Measurements from ENCODE around the gene LRRK2. TPM values are rescaled to one million over a fixed set of nuclear protein-coding genes. Genes with fewer than 3 reads are reported as not detected.

The LRRK2 gene
- polyA plus RNA-seq, 2 of the 4 experiments (the other 2 are of a cell fraction): 5.3 to 20.4 TPM

- no peak for TF ChIP-seq ZFP36 (IDR thresholded peaks at IDR 0.05; ENCODE audit: borderline replicate concordance, partially characterized antibody)
- no peak for TF ChIP-seq HEYL (CRISPR knock-in tag; IDR thresholded peaks at IDR 0.05)
- TF ChIP-seq GATA3 (IDR thresholded peaks at IDR 0.05; ENCODE audit: borderline replicate concordance): no peak
These were observed 37.9 kb downstream of the LRRK2 start (continued) for GRCh38 chr12:40262657-40263056.

- Histone ChIP-seq H3K4me2 (no peak overlapping the region), H3K4me1 (0 out of 3 replicates have a peak, but pooled peaks cover 7% of the 10 kb centered on the region), H3K9me3 (peaks cover 6% of the 10 kb centered on the region), H3K4me3 (no peak overlapping the region), H3K27ac (no peak overlapping the region)
- no peak for FAIRE-seq
- ChIA-PET CTCF (no interaction called here), POLR2A (no interaction called here)
- WGBS (ENCODE audit: missing lambda C conversion rate): 87% methylated on average over 4 of the region's 4 CpGs
- no peak for TF ChIP-seq ZNF302 (CRISPR knock-in tag; IDR thresholded peaks at IDR 0.05)
- TF ChIP-seq USF2 (IDR thresholded peaks at IDR 0.05): no peak
- no peak for TF ChIP-seq RCOR1 (IDR thresholded peaks at IDR 0.05; ENCODE audit: low read depth, low read length)
- TF ChIP-seq RARB (CRISPR knock-in tag; IDR thresholded peaks at IDR 0.05): no peak
- no peak for TF ChIP-seq JUNB (IDR thresholded peaks at IDR 0.05)
- TF ChIP-seq MYC (IDR thresholded peaks at IDR 0.05; ENCODE audit: borderline replicate concordance, low read length): no peak
- no peak for TF ChIP-seq ZFP36 (IDR thresholded peaks at IDR 0.05; ENCODE audit: borderline replicate concordance, partially characterized antibody)
- TF ChIP-seq KDM5A (IDR thresholded peaks at IDR 0.05): no peak
- no peak for TF ChIP-seq POLR2AphosphoS2 (conservative IDR thresholded peaks at IDR 0.05; ENCODE audit: low read length)
- no peak for TF ChIP-seq FOSB (CRISPR knock-in tag; IDR thresholded peaks at IDR 0.05)
- no peak for TF ChIP-seq NFE2L2 (conservative IDR thresholded peaks at IDR 0.05; ENCODE audit: low read length)
- DNase-seq (ENCODE audit: low read depth in 1 of 2, low spot score in 1 of 2): no peak
- ATAC-seq: no peak
These were observed 39.0 kb downstream of the LRRK2 start for GRCh38 chr12:40263616-40264409.

GRCh38 chr12:40271981-40272664 lies 47.3 kb downstream of the LRRK2 start:
- no peak overlapping the region for H3K4me2 ChIP-seq
- ChIA-PET POLR2A (no interaction called here), CTCF (interaction anchor here (1.1 to 1.5 kb wide), 2 partner anchors 41 to 164 kb away, joined by 4 to 6 read pairs; no protein-coding TSS in a partner anchor)
- no peak for DNase-seq (ENCODE audit: low read depth in 1 of 2, low spot score in 1 of 2)
- H3K4me3 ChIP-seq: no peak overlapping the region
- ATAC-seq: no peak
- no peak overlapping the region for H3K27ac ChIP-seq
- H3K4me1 ChIP-seq: no peaks in the 10 kb centered on the region
- peak; percentile 86 for FAIRE-seq
- TF ChIP-seq ZNF302 (CRISPR knock-in tag; IDR thresholded peaks at IDR 0.05) (no peak), ELK1 (IDR thresholded peaks at IDR 0.05; ENCODE audit: low read depth, low read length) (no peak), HMGXB4 (CRISPR knock-in tag; IDR thresholded peaks at IDR 0.05; ENCODE audit: borderline replicate concordance) (no peak), BHLHE40 (IDR thresholded peaks at IDR 0.05; ENCODE audit: low read depth, low read length) (no peak), RFX5 (IDR thresholded peaks at IDR 0.05) (no peak), ZC3H11A (IDR thresholded peaks at IDR 0.05) (no peak), SMC3 (IDR thresholded peaks at IDR 0.05) (no peak)
- H3K9me3 ChIP-seq: no peaks in the 10 kb centered on the region
- WGBS (ENCODE audit: missing lambda C conversion rate): 76% methylated on average over 6 of the region's 6 CpGs

Measured in A549 (cell line).